PC-9 (cell line): Measurements from ENCODE around the gene PLA2G4A. TPM values are rescaled to one million over a fixed set of nuclear protein-coding genes. Genes with fewer than 3 reads are reported as not detected.

Experiments used
- BruUV-seq: library from RNA; stranded (reverse); fragments of 400-500 nt; replicated peaks from 2 replicates; lab custom pipeline; 2021; lab: Mats Ljungman, UMichigan
- CTCF ChIA-PET: fragments of 300-600 bp; sonication (Branson Sonifier 250); formaldehyde crosslinking; loops from one replicate; lab custom pipeline; 2022; ENCODE audit warnings: antibody characterized with exemption; lab: Charles Lee
- POLR2A ChIA-PET: fragments of 300-600 bp; sonication (Branson Sonifier 250); formaldehyde crosslinking; loops from one replicate; lab custom pipeline; 2022; ENCODE audit warnings: antibody characterized with exemption; ENCODE audit not compliant: unreplicated experiment; lab: Charles Lee
- DNase-seq, 2 experiments: peaks; one replicate each; pipeline versions ENCODE4 v3.0.0 to v3.0.0-alpha.2; 2015 to 2022; ENCODE audit warnings: mixed read lengths in 1 of 2
- H2AFZ ChIP-seq: fragments of 200-600 bp; sonication (generic); 2 replicates; pipeline ENCODE4 v1.8.1; 2017; ENCODE audit warnings: antibody characterized with exemption
- H3F3A ChIP-seq: fragments of 200-600 bp; sonication (generic); 2 replicates; pipeline ENCODE4 v1.8.1; 2017; ENCODE audit warnings: antibody characterized with exemption, mild to moderate bottlenecking, low read depth; ENCODE audit not compliant: insufficient read depth
- H3K27ac ChIP-seq: fragments of 200-600 bp; sonication (generic); 2 replicates; pipeline ENCODE4 v1.6.1; 2016; ENCODE audit warnings: mixed run types
- H3K27me3 ChIP-seq: fragments of 200-600 bp; sonication (generic); 2 replicates; pipeline ENCODE4 v1.6.1; 2016; ENCODE audit warnings: low read depth, mixed run types; ENCODE audit not compliant: insufficient read depth
- H3K36me3 ChIP-seq: fragments of 200-600 bp; sonication (generic); 2 replicates; pipeline ENCODE4 v1.6.1; 2016; ENCODE audit warnings: low read depth, mixed run types
- H3K4me1 ChIP-seq: fragments of 200-600 bp; sonication (generic); replicated peaks from 2 replicates; pipeline ENCODE4 v1.6.1; 2016; ENCODE audit warnings: mixed run types; ENCODE audit not compliant: insufficient read depth
- H3K4me2 ChIP-seq: fragments of 200-600 bp; sonication (generic); 2 replicates; pipeline ENCODE4 v1.6.1; 2017; ENCODE audit warnings: mixed run types
- H3K4me3 ChIP-seq: fragments of 200-600 bp; sonication (generic); 2 replicates; pipeline ENCODE4 v1.6.1; 2016; ENCODE audit warnings: mixed run types
- H3K79me2 ChIP-seq: fragments of 200-600 bp; sonication (generic); 2 replicates; pipeline ENCODE4 v1.6.1; 2017; ENCODE audit warnings: low read depth, mixed run types
- H3K9me2 ChIP-seq: fragments of 200-600 bp; sonication (generic); 2 replicates; pipeline ENCODE4 v1.8.1; 2017; ENCODE audit warnings: mild to moderate bottlenecking; ENCODE audit not compliant: insufficient read depth
- H3K9me3 ChIP-seq: fragments of 200-600 bp; sonication (generic); 2 replicates; pipeline ENCODE4 v1.8.1; 2016; ENCODE audit warnings: low read depth; ENCODE audit not compliant: insufficient read depth
- H4K20me1 ChIP-seq: fragments of 200-600 bp; sonication (generic); 2 replicates; pipeline ENCODE4 v1.8.1; 2017; ENCODE audit not compliant: insufficient read depth
- EZH2 ChIP-seq: fragments of 200-600 bp; sonication (generic); IDR thresholded peaks from 2 replicates; pipeline ENCODE4 v1.8.0; 2017; ENCODE audit warnings: antibody characterized with exemption, low read depth
- intact Hi-C: fragments of 100-400 bp; cut with micrococcal nuclease; formaldehyde crosslinking; loops from one replicate; pipeline ENCODE4 v1.10.0; 2022; ENCODE audit not compliant: unreplicated experiment
- total RNA-seq: library from RNA; stranded (reverse); gene quantifications from 2 replicates; pipeline ENCODE4 v1.2.3, GENCODE V29; 2021
- TF ChIP-seq, protein P1 (sequence below): fragments of 200-600 bp; sonication (generic); conservative IDR thresholded peaks from 2 replicates; pipeline ENCODE4 v1.6.1; 2017; ENCODE audit warnings: mixed run types, antibody characterized with exemption, mild to moderate bottlenecking, moderate library complexity

The PLA2G4A gene
- total RNA-seq, 1 experiment from 2014 or later: 3.3 TPM

DNA sequence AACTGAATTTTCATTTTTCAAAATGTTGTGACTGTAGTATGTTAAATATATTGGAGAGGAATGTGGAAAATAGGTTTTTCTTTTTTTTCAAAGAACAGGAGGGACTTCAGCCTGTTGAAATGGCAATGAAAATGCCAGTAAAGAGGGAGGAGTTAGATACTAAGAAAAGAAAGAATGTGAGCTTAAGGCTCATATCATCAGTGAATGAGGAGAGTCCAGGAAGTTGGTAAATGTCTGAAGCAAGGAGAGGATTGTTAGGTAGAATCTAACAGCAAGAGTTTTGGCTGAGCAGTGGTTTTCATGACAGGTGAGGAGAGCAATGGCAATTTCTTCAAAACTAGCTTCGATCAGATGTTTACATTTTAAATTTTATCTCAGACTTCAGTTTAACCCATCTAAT, 43.0 kb downstream of the PLA2G4A start:
- Histone ChIP-seq H3F3A (no peaks in the 10 kb centered on the region), H3K36me3 (no peaks in the 10 kb centered on the region), H4K20me1 (no peaks in the 10 kb centered on the region), H3K4me3 (no peak overlapping the region), H3K79me2 (no peaks in the 10 kb centered on the region), H2AFZ (no peak overlapping the region), H3K27ac (no peak overlapping the region), H3K4me1 (no peaks in the 10 kb centered on the region), H3K9me2 (no peaks in the 10 kb centered on the region), H3K9me3 (no peaks in the 10 kb centered on the region; the same call in 1 of the 2 replicates), H3K4me2 (no peak overlapping the region), H3K27me3 (no peaks in the 10 kb centered on the region)
- POLR2A ChIA-PET: no interaction called here
- no peak for DNase-seq
- BruUV-seq: no TSS peak
- intact Hi-C loops: no loop called here
- CTCF ChIA-PET: no interaction called here
- TF ChIP-seq, protein P1, sequence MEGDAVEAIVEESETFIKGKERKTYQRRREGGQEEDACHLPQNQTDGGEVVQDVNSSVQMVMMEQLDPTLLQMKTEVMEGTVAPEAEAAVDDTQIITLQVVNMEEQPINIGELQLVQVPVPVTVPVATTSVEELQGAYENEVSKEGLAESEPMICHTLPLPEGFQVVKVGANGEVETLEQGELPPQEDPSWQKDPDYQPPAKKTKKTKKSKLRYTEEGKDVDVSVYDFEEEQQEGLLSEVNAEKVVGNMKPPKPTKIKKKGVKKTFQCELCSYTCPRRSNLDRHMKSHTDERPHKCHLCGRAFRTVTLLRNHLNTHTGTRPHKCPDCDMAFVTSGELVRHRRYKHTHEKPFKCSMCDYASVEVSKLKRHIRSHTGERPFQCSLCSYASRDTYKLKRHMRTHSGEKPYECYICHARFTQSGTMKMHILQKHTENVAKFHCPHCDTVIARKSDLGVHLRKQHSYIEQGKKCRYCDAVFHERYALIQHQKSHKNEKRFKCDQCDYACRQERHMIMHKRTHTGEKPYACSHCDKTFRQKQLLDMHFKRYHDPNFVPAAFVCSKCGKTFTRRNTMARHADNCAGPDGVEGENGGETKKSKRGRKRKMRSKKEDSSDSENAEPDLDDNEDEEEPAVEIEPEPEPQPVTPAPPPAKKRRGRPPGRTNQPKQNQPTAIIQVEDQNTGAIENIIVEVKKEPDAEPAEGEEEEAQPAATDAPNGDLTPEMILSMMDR: no peak
- TF ChIP-seq EZH2: no peak

DNA sequence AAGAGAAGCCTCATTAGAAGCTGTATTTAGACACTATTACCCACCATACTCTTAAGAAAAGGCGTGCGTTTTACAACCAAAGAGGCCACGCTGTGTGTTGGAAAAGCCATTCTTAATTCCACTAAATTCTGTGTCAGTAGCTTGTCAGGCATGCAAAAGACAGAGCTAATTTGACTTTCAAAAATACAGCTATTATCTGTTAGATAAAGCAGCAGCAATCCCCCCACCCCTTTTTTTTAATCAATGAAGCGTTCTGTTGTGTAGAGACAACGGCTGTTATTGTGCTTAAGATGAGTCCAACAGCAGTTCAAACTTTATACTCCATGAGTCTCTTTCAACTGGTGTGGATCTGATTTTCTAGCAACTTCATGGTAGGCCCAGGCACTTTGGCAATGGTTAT, 43.5 kb downstream of the PLA2G4A start:
- DNase-seq: no peak
- TF ChIP-seq, protein P1: no peak
- TF ChIP-seq EZH2: no peak
- Histone ChIP-seq H3K27me3 (no peaks in the 10 kb centered on the region), H4K20me1 (no peaks in the 10 kb centered on the region), H3K36me3 (no peaks in the 10 kb centered on the region), H3K4me3 (no peak overlapping the region), H3K4me2 (no peak overlapping the region), H3K9me2 (no peaks in the 10 kb centered on the region), H3K27ac (no peak overlapping the region), H3K79me2 (no peaks in the 10 kb centered on the region), H2AFZ (no peak overlapping the region), H3F3A (no peaks in the 10 kb centered on the region), H3K9me3 (no peaks in the 10 kb centered on the region), H3K4me1 (no peaks in the 10 kb centered on the region)
- intact Hi-C loops: no loop called here
- no TSS peak for BruUV-seq
- ChIA-PET POLR2A (no interaction called here), CTCF (no interaction called here)

DNA sequence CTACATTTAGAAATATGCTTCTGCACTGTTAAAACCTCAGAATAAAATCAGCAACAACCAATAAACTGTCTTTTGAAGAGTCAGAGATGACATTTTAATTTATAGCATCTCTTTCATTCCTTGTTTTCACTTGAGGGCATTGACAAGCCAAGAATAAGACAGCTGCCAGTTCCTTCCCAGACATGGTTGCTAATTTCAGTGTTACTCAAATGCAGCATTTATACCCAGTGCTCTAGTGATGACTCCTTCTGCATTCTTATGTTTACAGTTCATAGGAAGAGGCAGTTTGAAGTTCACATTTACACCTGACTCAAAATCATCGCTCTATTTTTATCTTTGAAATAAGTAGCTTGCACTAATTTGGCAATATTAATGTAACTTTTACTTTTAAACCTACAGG, 44.9 kb downstream of the PLA2G4A start:
- no peaks in the 10 kb centered on the region for H3F3A ChIP-seq
- H4K20me1 ChIP-seq: no peaks in the 10 kb centered on the region
- ChIA-PET POLR2A (no interaction called here), CTCF (no interaction called here)
- intact Hi-C loops: no loop called here
- no peak overlapping the region for H3K4me2 ChIP-seq
- H3K27me3 ChIP-seq: no peaks in the 10 kb centered on the region
- no peaks in the 10 kb centered on the region for H3K9me3 ChIP-seq
- no peaks in the 10 kb centered on the region for H3K4me1 ChIP-seq
- H3K79me2 ChIP-seq: no peaks in the 10 kb centered on the region
- H3K4me3 ChIP-seq: no peak overlapping the region
- H3K36me3 ChIP-seq: no peaks in the 10 kb centered on the region
- DNase-seq: no peak
- H3K27ac ChIP-seq: no peak overlapping the region
- TF ChIP-seq EZH2: no peak
- TF ChIP-seq, protein P1: no peak
- H2AFZ ChIP-seq: no peak overlapping the region; the same call in 1 of the 2 replicates
- no peaks in the 10 kb centered on the region for H3K9me2 ChIP-seq
- no TSS peak for BruUV-seq
